Spleen (tissue), 11 donors: ENCODE results near the gene ZNF638. TPM values are rescaled to one million over a fixed set of nuclear protein-coding genes. Genes with fewer than 3 reads are reported as not detected.
A peak's percentile ranks its signal among the peaks of the same experiment; 100 is the strongest.

Source experiments
- DNase-seq: peaks from one replicate; pipeline ENCODE4 v3.0.0-alpha.2; 2020
- H3K27ac ChIP-seq, 8 donors: fragments of 200-600 bp; sonication (generic) in 7 of 8; 1 replicate in 4 of 8; 2 replicates in 4 of 8; pipeline versions ENCODE4 v1.5.0 to v1.8.0; 2016 to 2021; ENCODE audit warnings: inconsistent platforms in 4 of 8, mild to moderate bottlenecking in 4 of 8, moderate library complexity in 1 of 8
- H3K27me3 ChIP-seq, 7 donors: fragments of 200-600 bp; sonication (generic) in 6 of 7; replicated peaks in 1 of 7; 1 replicate in 4 of 7; 2 replicates in 3 of 7; pipeline versions ENCODE4 v1.5.0 to v1.8.0; 2016 to 2021; ENCODE audit warnings: inconsistent platforms in 3 of 7, mild to moderate bottlenecking in 1 of 7
- H3K36me3 ChIP-seq, 6 donors: fragments of 200-600 bp; sonication (generic) in 5 of 6; 1 replicate in 4 of 6; 2 replicates in 2 of 6; pipeline versions ENCODE4 v1.5.0 to v1.8.0; 2016 to 2021; ENCODE audit warnings: inconsistent platforms in 2 of 6
- H3K4me1 ChIP-seq, 6 donors: fragments of 200-600 bp; sonication (generic) in 5 of 6; 1 replicate in 3 of 6; 2 replicates in 3 of 6; pipeline versions ENCODE4 v1.5.0 to v1.8.0; 2016 to 2021; ENCODE audit warnings: inconsistent platforms in 3 of 6
- H3K4me3 ChIP-seq, 8 donors: fragments of 200-600 bp; sonication (generic) in 7 of 8; 1 replicate in 4 of 8; 2 replicates in 4 of 8; pipeline versions ENCODE4 v1.5.0 to v1.8.0; 2016 to 2021; ENCODE audit warnings: inconsistent platforms in 4 of 8, mild to moderate bottlenecking in 4 of 8, moderate library complexity in 2 of 8
- H3K9me3 ChIP-seq, 8 donors: fragments of 200-600 bp; sonication (generic) in 7 of 8; 1 replicate in 4 of 8; 2 replicates in 4 of 8; pipeline versions ENCODE4 v1.5.0 to v1.8.0; 2016 to 2021; ENCODE audit warnings: inconsistent platforms in 4 of 8
- POLR2A ChIP-seq, 3 donors: fragments of 450-650 bp; IDR thresholded peaks; one replicate each; pipeline ENCODE4 v1.5.1; 2017; ENCODE audit warnings: antibody characterized with exemption in 3 of 3, mild to moderate bottlenecking in 1 of 3
- POLR2AphosphoS5 ChIP-seq, 3 donors: sonication (generic); formaldehyde crosslinking; IDR thresholded peaks; one replicate each; pipeline ENCODE4 v1.5.1; 2017; ENCODE audit warnings: antibody characterized with exemption in 3 of 3
- WGBS, 5 donors: extraction: QIAGEN DNeasy Blood & Tissue Kit in 3 of 5; methylation state at CpG; one replicate each; pipeline versions ENCODE4 v1.1.5 to v1.1.7; 2013 to 2018; 5-methylcytosine and 5-hydroxymethylcytosine counted together
- intact Hi-C: fragments of 100-400 bp; cut with DNase I; formaldehyde crosslinking; loops from one replicate; pipeline ENCODE4 v1.15.0; 2023; ENCODE audit warnings: low total_unique reads
- polyA plus RNA-seq, 3 donors: library from polyadenylated mRNA; stranded (reverse); fragments of 200-250 nt; gene quantifications; one replicate each; pipeline ENCODE4 v1.2.1, GENCODE V29; 2013
- total RNA-seq, 7 donors: library from RNA; depleted of rRNA in 3 of 7; stranded (reverse); fragments of >200 nt in 3 of 7; fragmentation: NEBNext Ultra II Directional in 4 of 7; extraction: Animal tissue kit (Norgen Biotek cat#: 25700) in 4 of 7; gene quantifications; one replicate each; pipeline versions ENCODE4 v1.1.0 to v1.2.1, GENCODE V29; 2016 to 2021
- TF ChIP-seq, protein P1 (sequence below), 11 experiments: fragments of 200-600 bp in 7 of 11; fragments of 450-650 bp in 4 of 11; sonication (generic) in 4 of 11; IDR thresholded peaks in 8 of 11; conservative IDR thresholded peaks in 3 of 11; 1 replicate in 7 of 11; 2 replicates in 4 of 11; pipeline versions ENCODE4 v1.4.0 to v1.8.0; 2016 to 2021; ENCODE audit warnings: antibody characterized with exemption in 11 of 11, inconsistent platforms in 4 of 11, mild to moderate bottlenecking in 1 of 11
- donor health status: healthy with polysubstance abuse.
- donor health status: DM: no; HTN: no; CAD: no; lungs with moderate emphysema.
- donor health status: DM: no; HTN: no; CAD: no.
- donor health status: Bipolar disorder and iron deficiency.
- donor health status: healthy.
- donor health status: DM: no; HTN: no; CAD: no.
- donor health status: DM: yes; HTN: yes; CAD: no.

Gene ZNF638
- total and polyA plus RNA-seq, 10 donors: 80.7 to 310 (median 158) TPM

DNA sequence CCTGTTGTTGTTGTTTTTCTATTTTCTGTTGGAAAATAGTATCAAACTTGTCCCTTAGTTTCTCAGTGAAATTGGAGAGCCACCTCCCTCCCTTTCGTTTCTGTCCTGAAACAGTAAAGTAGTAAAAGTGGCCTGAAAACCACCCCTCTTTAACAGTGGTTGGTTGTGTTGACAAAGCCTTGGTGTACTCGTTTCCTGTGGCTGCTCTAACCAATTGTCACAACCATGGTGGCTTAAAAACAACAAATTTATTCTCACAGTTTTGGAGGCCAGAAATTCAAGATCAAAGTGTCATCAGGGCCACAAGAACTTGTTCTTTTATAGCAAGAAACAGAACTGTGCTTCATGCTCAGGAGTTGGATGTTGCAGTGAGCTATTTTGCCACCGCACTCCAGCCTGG lies 117.8 kb downstream of the ZNF638 start:
- intact Hi-C loops: no loop called here
- 51 to 72% (median 57%) methylated on average over 3 of the region's 3 CpGs for WGBS, 5 donors
- no peak for DNase-seq
- no peaks in the 10 kb centered on the region for H3K36me3 ChIP-seq
- peaks cover 0 to 14% (median 9%) of the 10 kb centered on the region in 7 donors for H3K27me3 ChIP-seq
- no peaks in the 10 kb centered on the region for H3K9me3 ChIP-seq
- peak overlapping the region in 3 of 8 donors; percentile 88 to 95 (median 92) for H3K27ac ChIP-seq
- H3K4me1 ChIP-seq: peaks cover 17 to 59% (median 33%) of the 10 kb centered on the region in 6 donors
- TF ChIP-seq POLR2A (IDR thresholded peaks at IDR 0.05): no peak
- TF ChIP-seq, protein P1, sequence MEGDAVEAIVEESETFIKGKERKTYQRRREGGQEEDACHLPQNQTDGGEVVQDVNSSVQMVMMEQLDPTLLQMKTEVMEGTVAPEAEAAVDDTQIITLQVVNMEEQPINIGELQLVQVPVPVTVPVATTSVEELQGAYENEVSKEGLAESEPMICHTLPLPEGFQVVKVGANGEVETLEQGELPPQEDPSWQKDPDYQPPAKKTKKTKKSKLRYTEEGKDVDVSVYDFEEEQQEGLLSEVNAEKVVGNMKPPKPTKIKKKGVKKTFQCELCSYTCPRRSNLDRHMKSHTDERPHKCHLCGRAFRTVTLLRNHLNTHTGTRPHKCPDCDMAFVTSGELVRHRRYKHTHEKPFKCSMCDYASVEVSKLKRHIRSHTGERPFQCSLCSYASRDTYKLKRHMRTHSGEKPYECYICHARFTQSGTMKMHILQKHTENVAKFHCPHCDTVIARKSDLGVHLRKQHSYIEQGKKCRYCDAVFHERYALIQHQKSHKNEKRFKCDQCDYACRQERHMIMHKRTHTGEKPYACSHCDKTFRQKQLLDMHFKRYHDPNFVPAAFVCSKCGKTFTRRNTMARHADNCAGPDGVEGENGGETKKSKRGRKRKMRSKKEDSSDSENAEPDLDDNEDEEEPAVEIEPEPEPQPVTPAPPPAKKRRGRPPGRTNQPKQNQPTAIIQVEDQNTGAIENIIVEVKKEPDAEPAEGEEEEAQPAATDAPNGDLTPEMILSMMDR (IDR thresholded peaks at IDR 0.05 in 8 of 11, conservative IDR thresholded peaks at IDR 0.05 in 3 of 11): no peak
- no peak for TF ChIP-seq POLR2AphosphoS5 (IDR thresholded peaks at IDR 0.05)
- H3K4me3 ChIP-seq: no peak overlapping the region

DNA sequence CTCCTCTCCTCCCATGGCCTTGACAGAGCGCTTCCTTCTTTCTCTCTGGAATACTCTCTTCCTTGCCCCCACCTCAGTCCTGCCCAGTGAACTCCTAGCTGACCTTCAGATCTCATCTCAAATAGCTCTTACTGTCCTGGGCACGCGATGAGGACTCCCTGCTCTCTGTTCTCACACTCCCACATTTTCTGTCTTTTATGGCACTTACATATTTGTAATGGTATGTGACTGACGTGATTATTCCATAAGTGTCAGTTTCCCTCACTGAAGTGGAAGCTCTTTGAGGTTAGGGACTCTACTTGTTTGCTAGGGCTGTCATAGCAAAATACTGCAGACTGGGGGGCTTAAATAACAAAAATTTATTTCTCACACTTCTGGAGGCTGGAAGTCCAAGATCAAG lies 120.1 kb downstream of the ZNF638 start:
- no peak for DNase-seq
- Histone ChIP-seq H3K27me3 (peaks cover 0 to 35% (median 9%) of the 10 kb centered on the region in 7 donors), H3K27ac (peak overlapping the region in 7 of 8 donors; percentile 74 to 95 (median 86)), H3K4me3 (peak overlapping the region in 2 of 8 donors; percentile 58 to 76), H3K9me3 (no peaks in the 10 kb centered on the region), H3K4me1 (peaks cover 29 to 83% (median 54%) of the 10 kb centered on the region in 6 donors), H3K36me3 (peaks cover 0 to 5% (median 0%) of the 10 kb centered on the region in 6 donors)
- intact Hi-C loops: no loop called here
- TF ChIP-seq POLR2AphosphoS5 (IDR thresholded peaks at IDR 0.05) (no peak), POLR2A (IDR thresholded peaks at IDR 0.05) (no peak)
- TF ChIP-seq, protein P1 (IDR thresholded peaks at IDR 0.05 in 8 of 11, conservative IDR thresholded peaks at IDR 0.05 in 3 of 11): no peak
- 61 to 76% (median 70%) methylated on average over 4 of the region's 4 CpGs for WGBS, 5 donors

DNA sequence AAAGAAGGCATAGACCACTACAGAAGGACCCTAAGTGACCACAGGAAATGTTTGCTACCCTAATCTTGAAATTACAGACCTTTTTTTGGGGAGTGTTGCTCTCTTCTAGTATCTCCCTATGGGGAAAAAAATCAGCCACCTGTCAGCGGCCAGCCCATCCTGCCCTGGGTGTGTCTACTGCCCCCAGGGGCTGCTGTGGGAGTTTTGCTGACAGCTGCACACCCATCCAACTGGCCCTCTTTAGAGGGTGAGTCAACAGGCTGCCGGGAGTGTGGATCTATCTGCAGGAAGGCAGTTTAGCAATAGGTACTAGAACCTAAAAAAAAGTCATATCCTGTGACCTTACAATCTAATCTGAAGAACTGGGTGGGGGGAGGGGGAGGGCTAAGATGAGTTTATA lies 121.0 kb downstream of the ZNF638 start:
- peak; percentile 88 for DNase-seq

More for the DNA sequence above, 121.0 kb downstream of the ZNF638 start:
- Histone ChIP-seq H3K9me3 (no peaks in the 10 kb centered on the region), H3K4me3 (peak overlapping the region in 4 of 8 donors; percentile 57 to 76 (median 62)), H3K36me3 (peaks cover 0 to 13% (median 0%) of the 10 kb centered on the region in 6 donors), H3K27ac (peak overlapping the region in 7 of 8 donors; percentile 74 to 95 (median 86)), H3K4me1 (peaks cover 29 to 91% (median 58%) of the 10 kb centered on the region in 6 donors), H3K27me3 (peaks cover 0 to 35% (median 9%) of the 10 kb centered on the region in 7 donors)
- intact Hi-C loops: no loop called here
- 2 to 12% (median 6%) methylated on average over 2 of the region's 2 CpGs for WGBS, 5 donors
- TF ChIP-seq, protein P1 (IDR thresholded peaks at IDR 0.05 in 8 of 11, conservative IDR thresholded peaks at IDR 0.05 in 3 of 11): peak in 5 of 11 experiments; percentile 9 to 40 (median 28)
- TF ChIP-seq POLR2A (IDR thresholded peaks at IDR 0.05): no peak
- peak in 2 of 3 donors; percentile 48 to 56 for TF ChIP-seq POLR2AphosphoS5 (IDR thresholded peaks at IDR 0.05)
